Measurements from ENCODE around the gene ITCH. TPM values are rescaled to one million over a fixed set of nuclear protein-coding genes. Genes with fewer than 3 reads are reported as not detected.

ITCH gene
- total and polyA plus RNA-seq, 2 donors (not counting 3 experiments of a cell fraction or from before 2014, with no cell fraction given), result 6.4 to 57.4 TPM

DNA sequence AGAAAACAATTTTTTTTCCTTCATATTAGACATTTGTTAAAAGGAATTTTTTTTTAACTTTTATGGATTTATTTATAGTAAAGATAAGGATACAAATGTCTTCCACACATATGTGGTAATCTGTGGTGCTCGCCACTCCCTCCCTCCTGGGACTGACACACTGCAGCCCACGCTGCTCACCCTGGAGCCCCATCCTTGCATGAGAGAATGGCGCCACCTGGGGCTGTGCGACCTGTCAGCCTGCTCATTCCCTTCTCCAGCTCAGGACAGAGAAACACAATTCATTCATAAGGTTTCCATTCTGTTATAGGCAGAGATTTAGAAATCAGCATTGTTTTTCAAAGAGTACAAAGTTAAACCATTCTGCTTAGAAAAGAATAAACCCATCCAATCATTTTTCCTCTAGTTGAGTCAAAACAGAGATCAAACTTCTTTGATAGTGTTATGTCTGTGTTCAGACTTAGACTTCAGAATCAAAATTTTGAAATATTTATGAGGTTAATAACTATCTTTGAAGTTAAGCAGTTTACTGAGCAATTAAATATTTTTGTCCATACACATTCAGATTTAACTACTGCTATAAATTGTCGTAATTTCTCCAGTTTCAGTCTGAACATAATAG lies 110.3 kb downstream of the ITCH start:
- H3K27me3 ChIP-seq (ENCODE audit: control insufficient read depth in 2 of 2, insufficient read depth in 2 of 2, low read length in 2 of 2), result no peaks in the 10 kb centered on the region
- no peaks in the 10 kb centered on the region for H3K9me3 ChIP-seq (replicated peaks; ENCODE audit: control insufficient read depth, insufficient read depth, low read length)
- peaks cover 2% of the 10 kb centered on the region for H3K79me2 ChIP-seq (ENCODE audit: control insufficient read depth, insufficient read depth, low read length)
- no peak overlapping the region for H3K4me2 ChIP-seq (ENCODE audit: insufficient read depth, low read length)
- no TSS peak for BruUV-seq (replicated peaks)
- dilution Hi-C loops (cut with MboI; ENCODE audit: extremely low pct_ligation_motif_present, low sequenced_read_pairs), result no loop called here
- ChIA-PET CTCF (interaction anchor here (0.9 to 2.3 kb wide), 4 partner anchors 14 to 283 kb away, joined by 3 to 42 read pairs (median 6); no protein-coding TSS in a partner anchor), POLR2A (no interaction called here)
- no peak overlapping the region for H2AFZ ChIP-seq (ENCODE audit: low read depth, low read length)
- H3K27ac ChIP-seq (ENCODE audit: insufficient read depth, low read depth, low read length), result no peak overlapping the region
- H3K9ac ChIP-seq (replicated peaks; ENCODE audit: extremely low read depth, insufficient read depth, low read length), result no peak overlapping the region
- intact Hi-C loops (cut with micrococcal nuclease), result loop anchor here (1.0 kb wide), 1 partner anchor 161 kb away; no protein-coding TSS in a partner anchor
- peaks cover 2% of the 10 kb centered on the region for H4K20me1 ChIP-seq (replicated peaks; ENCODE audit: control insufficient read depth, extremely low read depth, insufficient read depth, low read length)
- H3K4me1 ChIP-seq (ENCODE audit: control insufficient read depth, extremely low read depth, insufficient read depth, low read length), result peaks cover 14% of the 10 kb centered on the region
- DNase-seq (ENCODE audit: low read depth, low spot score), result peak; percentile 21
- H3K4me3 ChIP-seq (replicated peaks in 1 of 3; ENCODE audit: insufficient read depth in 1 of 3, low read depth in 1 of 3, low read length in 3 of 3), result no peak overlapping the region
- H3K9me1 ChIP-seq (replicated peaks; ENCODE audit: control insufficient read depth, extremely low read depth, insufficient read depth, low read length), result peaks cover 2% of the 10 kb centered on the region
- no peak for FAIRE-seq
- TF ChIP-seq POLR2AphosphoS5 (IDR thresholded peaks at IDR 0.05; ENCODE audit: insufficient read depth, low read depth, low read length) (no peak), CTCF (IDR thresholded peaks at IDR 0.05; ENCODE audit: extremely low read depth in 1 of 2, insufficient read depth in 1 of 2, low read depth in 1 of 2, low read length in 2 of 2) (peak in 1 of 2 donors; percentile 20)
- peaks cover 2% of the 10 kb centered on the region in 2 experiments for H3K36me3 ChIP-seq (ENCODE audit: control insufficient read depth in 2 of 2, extremely low read depth in 1 of 2, insufficient read depth in 2 of 2, low read length in 2 of 2)

DNA sequence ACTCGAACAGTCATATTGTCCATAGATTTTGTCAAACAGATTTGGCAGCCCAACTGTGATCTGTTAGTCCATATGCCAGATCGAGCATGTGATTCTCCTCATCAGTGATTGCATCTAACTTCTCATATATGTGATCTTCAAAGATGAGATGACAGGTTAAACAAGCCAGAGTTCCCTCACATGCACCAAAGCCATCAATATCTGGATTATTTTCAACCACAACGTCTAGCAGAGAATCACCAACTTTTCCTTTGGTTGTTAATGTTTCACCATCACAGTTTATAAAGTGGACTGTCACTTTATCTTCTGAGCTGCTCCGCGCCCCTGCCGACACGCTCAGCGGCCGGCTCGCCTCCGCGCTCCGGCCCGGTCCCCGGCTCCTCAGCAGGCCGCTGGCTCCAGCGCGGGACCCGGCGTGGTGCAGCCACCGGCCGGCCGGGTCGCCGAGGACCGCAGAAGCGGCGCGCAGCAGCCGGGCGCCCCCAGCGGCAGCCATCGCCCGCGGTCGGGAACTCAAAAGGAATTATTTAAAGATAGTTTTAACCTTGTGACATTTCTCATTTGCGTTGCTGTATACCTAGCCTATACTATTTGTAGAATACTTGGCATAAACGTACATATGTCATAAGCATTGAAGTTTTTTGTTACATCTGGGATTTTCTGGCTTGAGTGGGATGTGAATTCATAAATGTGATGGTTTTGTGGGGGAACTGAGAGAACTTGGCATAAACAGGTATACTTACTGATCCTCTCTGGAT lies 113.1 kb downstream of the ITCH start:
- H3K27ac ChIP-seq (ENCODE audit: insufficient read depth, low read depth, low read length), result no peak overlapping the region
- intact Hi-C loops (cut with micrococcal nuclease), result no loop called here
- H3K36me3 ChIP-seq (ENCODE audit: control insufficient read depth in 2 of 2, extremely low read depth in 1 of 2, insufficient read depth in 2 of 2, low read length in 2 of 2), result peaks cover 2 to 3% of the 10 kb centered on the region in 2 experiments
- H3K79me2 ChIP-seq (ENCODE audit: control insufficient read depth, insufficient read depth, low read length), result no peaks in the 10 kb centered on the region
- peaks cover 14% of the 10 kb centered on the region for H3K4me1 ChIP-seq (ENCODE audit: control insufficient read depth, extremely low read depth, insufficient read depth, low read length)
- H4K20me1 ChIP-seq (replicated peaks; ENCODE audit: control insufficient read depth, extremely low read depth, insufficient read depth, low read length), result peaks cover 2% of the 10 kb centered on the region
- no peak overlapping the region for H3K9ac ChIP-seq (replicated peaks; ENCODE audit: extremely low read depth, insufficient read depth, low read length)
- H3K9me1 ChIP-seq (replicated peaks; ENCODE audit: control insufficient read depth, extremely low read depth, insufficient read depth, low read length), result peaks cover 2% of the 10 kb centered on the region
- no TSS peak for BruUV-seq (replicated peaks)
- H3K27me3 ChIP-seq (ENCODE audit: control insufficient read depth in 2 of 2, insufficient read depth in 2 of 2, low read length in 2 of 2), result no peaks in the 10 kb centered on the region
- TF ChIP-seq CTCF (IDR thresholded peaks at IDR 0.05; ENCODE audit: extremely low read depth in 1 of 2, insufficient read depth in 1 of 2, low read depth in 1 of 2, low read length in 2 of 2) (peak; percentile 54 to 65), EZH2 (IDR thresholded peaks at IDR 0.05; ENCODE audit: borderline replicate concordance, low read depth, low read length, severe bottlenecking) (no peak)
- dilution Hi-C loops (cut with MboI; ENCODE audit: extremely low pct_ligation_motif_present, low sequenced_read_pairs), result no loop called here
- DNase-seq (ENCODE audit: low read depth, low spot score), result peak; percentile 51
- no peak overlapping the region for H2AFZ ChIP-seq (ENCODE audit: low read depth, low read length)
- H3K4me3 ChIP-seq (replicated peaks in 1 of 3; ENCODE audit: insufficient read depth in 1 of 3, low read depth in 1 of 3, low read length in 3 of 3), result no peak overlapping the region
- FAIRE-seq, result peak; percentile 4
- ChIA-PET CTCF (interaction anchor here (0.8 to 1.4 kb wide), 6 partner anchors 8 to 286 kb away, joined by 3 to 12 read pairs (median 3); no protein-coding TSS in a partner anchor), POLR2A (no interaction called here)
- H3K9me3 ChIP-seq (replicated peaks; ENCODE audit: control insufficient read depth, insufficient read depth, low read length), result no peaks in the 10 kb centered on the region
- no peak overlapping the region for H3K4me2 ChIP-seq (ENCODE audit: insufficient read depth, low read length)

Measured in endothelial cell of umbilical vein (primary cell).